Measurements from ENCODE around the gene KCNMB2. TPM values are rescaled to one million over a fixed set of nuclear protein-coding genes. Genes with fewer than 3 reads are reported as not detected.

KCNMB2 gene
- total RNA-seq, 6 experiments from 2014 or later, result not detected

- TF ChIP-seq POLR2A (IDR thresholded peaks at IDR 0.05) (no peak), CTCF (IDR thresholded peaks at IDR 0.05) (no peak)
- Histone ChIP-seq H3K27ac (no peak overlapping the region), H3K27me3 (no peaks in the 10 kb centered on the region), H3K9me3 (no peaks in the 10 kb centered on the region), H3K4me3 (no peak overlapping the region), H3K36me3 (no peaks in the 10 kb centered on the region), H3K4me1 (no peaks in the 10 kb centered on the region)
- DNase-seq (no peak), ATAC-seq (no peak)
- intact Hi-C loops (cut with DNase I), result no loop called here
Observed at GRCh38 chr3:178837512-178837911, 301.3 kb downstream of the KCNMB2 start.

GRCh38 chr3:178840586-178840985 is 304.4 kb downstream of the KCNMB2 start:
- no peaks in the 10 kb centered on the region for H3K27me3 ChIP-seq
- no peak overlapping the region for H3K4me3 ChIP-seq
- no peaks in the 10 kb centered on the region for H3K4me1 ChIP-seq
- no peaks in the 10 kb centered on the region for H3K36me3 ChIP-seq
- no peak overlapping the region for H3K27ac ChIP-seq
- no peaks in the 10 kb centered on the region for H3K9me3 ChIP-seq
- DNase-seq (no peak), ATAC-seq (no peak)
- TF ChIP-seq CTCF (IDR thresholded peaks at IDR 0.05), result no peak
- TF ChIP-seq POLR2A (IDR thresholded peaks at IDR 0.05), result no peak
- intact Hi-C loops (cut with DNase I), result no loop called here

GRCh38 chr3:178841011-178841410 is 304.8 kb downstream of the KCNMB2 start:
- Histone ChIP-seq H3K4me1 (no peaks in the 10 kb centered on the region), H3K27me3 (no peaks in the 10 kb centered on the region), H3K4me3 (no peak overlapping the region), H3K9me3 (no peaks in the 10 kb centered on the region), H3K36me3 (no peaks in the 10 kb centered on the region), H3K27ac (no peak overlapping the region)
- intact Hi-C loops (cut with DNase I), result no loop called here
- ATAC-seq, result no peak
- TF ChIP-seq POLR2A (IDR thresholded peaks at IDR 0.05), result no peak
- no peak for TF ChIP-seq CTCF (IDR thresholded peaks at IDR 0.05)
- no peak for DNase-seq

- Histone ChIP-seq H3K4me3 (no peak overlapping the region), H3K36me3 (no peaks in the 10 kb centered on the region), H3K27ac (no peak overlapping the region), H3K27me3 (no peaks in the 10 kb centered on the region), H3K9me3 (no peaks in the 10 kb centered on the region), H3K4me1 (no peaks in the 10 kb centered on the region)
- ATAC-seq (no peak), DNase-seq (no peak)
- no peak for TF ChIP-seq CTCF (IDR thresholded peaks at IDR 0.05)
- TF ChIP-seq POLR2A (IDR thresholded peaks at IDR 0.05), result no peak
- intact Hi-C loops (cut with DNase I), result no loop called here
- 41% methylated on average over 1 of the region's 2 CpGs for WGBS (ENCODE audit: insufficient coverage, low coverage, low lambda C conversion rate, missing lambda C conversion rate)
Observed at GRCh38 chr3:178844916-178845315, 308.7 kb downstream of the KCNMB2 start.

- TF ChIP-seq CTCF (IDR thresholded peaks at IDR 0.05) (no peak), POLR2A (IDR thresholded peaks at IDR 0.05) (no peak)
- Histone ChIP-seq H3K4me3 (no peak overlapping the region), H3K9me3 (no peaks in the 10 kb centered on the region), H3K4me1 (no peaks in the 10 kb centered on the region), H3K27me3 (no peaks in the 10 kb centered on the region), H3K36me3 (no peaks in the 10 kb centered on the region), H3K27ac (no peak overlapping the region)
- ATAC-seq (no peak), DNase-seq (no peak)
- WGBS (ENCODE audit: insufficient coverage, low coverage, low lambda C conversion rate, missing lambda C conversion rate), result 64% methylated on average over 3 of the region's 3 CpGs
- intact Hi-C loops (cut with DNase I), result no loop called here
Observed at GRCh38 chr3:178845420-178846118, 309.3 kb downstream of the KCNMB2 start.

Data from right lobe of liver (tissue), 6 donors.